PC-9 (cell line): ENCODE results near the gene NINJ2. TPM values are rescaled to one million over a fixed set of nuclear protein-coding genes. Genes with fewer than 3 reads are reported as not detected.

ENCODE experiments used
- BruUV-seq: library from RNA; stranded (reverse); fragments of 400-500 nt; replicated peaks from 2 replicates; lab custom pipeline; 2021; lab: Mats Ljungman, UMichigan
- CTCF ChIA-PET: fragments of 300-600 bp; sonication (Branson Sonifier 250); formaldehyde crosslinking; loops from one replicate; lab custom pipeline; 2022; ENCODE audit warnings: antibody characterized with exemption; lab: Charles Lee
- POLR2A ChIA-PET: fragments of 300-600 bp; sonication (Branson Sonifier 250); formaldehyde crosslinking; loops from one replicate; lab custom pipeline; 2022; ENCODE audit warnings: antibody characterized with exemption; ENCODE audit not compliant: unreplicated experiment; lab: Charles Lee
- DNase-seq, 2 experiments: peaks; one replicate each; pipeline versions ENCODE4 v3.0.0 to v3.0.0-alpha.2; 2015 to 2022; ENCODE audit warnings: mixed read lengths in 1 of 2
- H2AFZ ChIP-seq: fragments of 200-600 bp; sonication (generic); 2 replicates; pipeline ENCODE4 v1.8.1; 2017; ENCODE audit warnings: antibody characterized with exemption
- H3F3A ChIP-seq: fragments of 200-600 bp; sonication (generic); 2 replicates; pipeline ENCODE4 v1.8.1; 2017; ENCODE audit warnings: antibody characterized with exemption, mild to moderate bottlenecking, low read depth; ENCODE audit not compliant: insufficient read depth
- H3K27ac ChIP-seq: fragments of 200-600 bp; sonication (generic); 2 replicates; pipeline ENCODE4 v1.6.1; 2016; ENCODE audit warnings: mixed run types
- H3K27me3 ChIP-seq: fragments of 200-600 bp; sonication (generic); 2 replicates; pipeline ENCODE4 v1.6.1; 2016; ENCODE audit warnings: low read depth, mixed run types; ENCODE audit not compliant: insufficient read depth
- H3K36me3 ChIP-seq: fragments of 200-600 bp; sonication (generic); 2 replicates; pipeline ENCODE4 v1.6.1; 2016; ENCODE audit warnings: low read depth, mixed run types
- H3K4me1 ChIP-seq: fragments of 200-600 bp; sonication (generic); replicated peaks from 2 replicates; pipeline ENCODE4 v1.6.1; 2016; ENCODE audit warnings: mixed run types; ENCODE audit not compliant: insufficient read depth
- H3K4me2 ChIP-seq: fragments of 200-600 bp; sonication (generic); 2 replicates; pipeline ENCODE4 v1.6.1; 2017; ENCODE audit warnings: mixed run types
- H3K4me3 ChIP-seq: fragments of 200-600 bp; sonication (generic); 2 replicates; pipeline ENCODE4 v1.6.1; 2016; ENCODE audit warnings: mixed run types
- H3K79me2 ChIP-seq: fragments of 200-600 bp; sonication (generic); 2 replicates; pipeline ENCODE4 v1.6.1; 2017; ENCODE audit warnings: low read depth, mixed run types
- H3K9me2 ChIP-seq: fragments of 200-600 bp; sonication (generic); 2 replicates; pipeline ENCODE4 v1.8.1; 2017; ENCODE audit warnings: mild to moderate bottlenecking; ENCODE audit not compliant: insufficient read depth
- H3K9me3 ChIP-seq: fragments of 200-600 bp; sonication (generic); 2 replicates; pipeline ENCODE4 v1.8.1; 2016; ENCODE audit warnings: low read depth; ENCODE audit not compliant: insufficient read depth
- H4K20me1 ChIP-seq: fragments of 200-600 bp; sonication (generic); 2 replicates; pipeline ENCODE4 v1.8.1; 2017; ENCODE audit not compliant: insufficient read depth
- CTCF ChIP-seq: fragments of 200-600 bp; sonication (generic); conservative IDR thresholded peaks from 2 replicates; pipeline ENCODE4 v1.6.1; 2017; ENCODE audit warnings: mixed run types, antibody characterized with exemption, mild to moderate bottlenecking, moderate library complexity
- EZH2 ChIP-seq: fragments of 200-600 bp; sonication (generic); IDR thresholded peaks from 2 replicates; pipeline ENCODE4 v1.8.0; 2017; ENCODE audit warnings: antibody characterized with exemption, low read depth
- intact Hi-C: fragments of 100-400 bp; cut with micrococcal nuclease; formaldehyde crosslinking; loops from one replicate; pipeline ENCODE4 v1.10.0; 2022; ENCODE audit not compliant: unreplicated experiment
- total RNA-seq: library from RNA; stranded (reverse); gene quantifications from 2 replicates; pipeline ENCODE4 v1.2.3, GENCODE V29; 2021

The NINJ2 gene
- total RNA-seq, 1 experiment from 2014 or later, result 19.3 TPM

DNA sequence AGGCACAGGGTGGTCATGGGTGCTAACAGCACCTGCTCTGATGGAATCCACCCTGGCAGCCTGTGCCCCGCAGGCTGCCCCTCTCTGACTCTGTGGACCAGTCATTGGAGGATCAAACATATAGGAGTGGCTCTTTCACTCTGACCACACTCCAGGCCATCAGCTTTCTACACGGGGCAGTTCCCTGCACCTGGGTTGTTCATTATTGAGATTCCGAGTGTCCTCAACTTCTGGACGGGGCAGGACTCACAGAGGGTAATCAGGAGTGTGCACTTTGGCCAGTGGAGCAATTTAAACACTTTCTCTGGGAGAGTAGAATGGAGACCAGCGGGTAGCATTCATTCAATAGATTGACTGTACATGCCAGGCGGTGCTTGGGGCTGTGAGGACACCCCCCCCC lies 94.8 kb downstream of the NINJ2 start:
- Histone ChIP-seq H3F3A (peaks cover 23% of the 10 kb centered on the region), H3K4me2 (no peak overlapping the region), H4K20me1 (no peaks in the 10 kb centered on the region), H3K27ac (no peak overlapping the region), H3K4me1 (peaks cover 25% of the 10 kb centered on the region), H3K9me2 (no peaks in the 10 kb centered on the region), H3K36me3 (no peaks in the 10 kb centered on the region), H3K4me3 (no peak overlapping the region), H3K27me3 (no peaks in the 10 kb centered on the region), H3K9me3 (no peaks in the 10 kb centered on the region), H3K79me2 (no peaks in the 10 kb centered on the region), H2AFZ (no peak overlapping the region)
- ChIA-PET POLR2A (no interaction called here), CTCF (no interaction called here)
- no peak for DNase-seq
- no peak for TF ChIP-seq EZH2
- no peak for TF ChIP-seq CTCF
- BruUV-seq, result no TSS peak
- intact Hi-C loops, result no loop called here

- no peak overlapping the region for H3K4me3 ChIP-seq
- H3K36me3 ChIP-seq, result no peaks in the 10 kb centered on the region
- no peaks in the 10 kb centered on the region for H3K79me2 ChIP-seq
- no peaks in the 10 kb centered on the region for H3K9me2 ChIP-seq
- no peak for DNase-seq
- H3K27me3 ChIP-seq, result peaks cover 4% of the 10 kb centered on the region; the same call in 1 of the 2 replicates
- TF ChIP-seq EZH2 (no peak), CTCF (no peak)
- peaks cover 5% of the 10 kb centered on the region for H3K4me1 ChIP-seq
- no peak overlapping the region for H3K27ac ChIP-seq
- ChIA-PET CTCF (no interaction called here), POLR2A (no interaction called here)
- H3K9me3 ChIP-seq, result no peaks in the 10 kb centered on the region
- H2AFZ ChIP-seq, result no peak overlapping the region
- peaks cover 2% of the 10 kb centered on the region for H3F3A ChIP-seq
- intact Hi-C loops, result no loop called here
- H3K4me2 ChIP-seq, result no peak overlapping the region
- BruUV-seq, result no TSS peak
- H4K20me1 ChIP-seq, result no peaks in the 10 kb centered on the region
Observed at GRCh38 chr12:565589-566105, 97.6 kb downstream of the NINJ2 start.

DNA sequence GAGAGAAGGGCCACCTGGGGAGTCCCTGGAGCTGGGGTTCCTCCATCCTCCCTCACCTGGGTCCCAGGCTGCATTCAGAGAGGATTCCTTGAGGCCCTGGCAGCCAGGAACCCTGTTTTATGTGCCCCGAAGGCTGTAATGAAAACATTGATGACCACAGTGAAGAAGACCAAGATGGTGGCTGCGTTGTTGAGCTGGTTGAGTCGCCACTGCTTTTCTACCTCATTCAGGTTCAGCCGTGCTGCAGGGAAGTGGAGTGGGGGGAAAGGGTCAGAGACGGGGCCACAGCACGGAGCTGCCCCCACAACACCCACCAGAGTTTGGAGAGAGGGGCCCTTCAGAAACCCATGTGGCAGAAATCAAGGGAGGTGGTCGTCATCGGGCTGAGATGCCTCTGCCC lies 98.1 kb downstream of the NINJ2 start:
- H3K9me2 ChIP-seq, result no peaks in the 10 kb centered on the region
- intact Hi-C loops, result no loop called here
- H3K27ac ChIP-seq, result no peak overlapping the region
- no peak overlapping the region for H3K4me2 ChIP-seq
- ChIA-PET POLR2A (no interaction called here), CTCF (no interaction called here)
- H3K4me3 ChIP-seq, result no peak overlapping the region
- peaks cover 5% of the 10 kb centered on the region; the same call in 1 of the 2 replicates for H3K4me1 ChIP-seq
- H3K27me3 ChIP-seq, result peaks cover 7% of the 10 kb centered on the region; the same call in 1 of the 2 replicates
- no peaks in the 10 kb centered on the region for H4K20me1 ChIP-seq
- no peak for DNase-seq
- no peaks in the 10 kb centered on the region for H3F3A ChIP-seq
- no peaks in the 10 kb centered on the region for H3K36me3 ChIP-seq
- H3K79me2 ChIP-seq, result no peaks in the 10 kb centered on the region
- no TSS peak for BruUV-seq
- H2AFZ ChIP-seq, result no peak overlapping the region
- H3K9me3 ChIP-seq, result no peaks in the 10 kb centered on the region
- no peak for TF ChIP-seq EZH2
- TF ChIP-seq CTCF, result no peak
